Progenitor cell of endocrine pancreas (in vitro differentiated cells): ENCODE results near the gene PABPC1L2A. TPM values are rescaled to one million over a fixed set of nuclear protein-coding genes. Genes with fewer than 3 reads are reported as not detected.
"Not testable (repeated sequence)": the region's sequence is repeated elsewhere in the genome, so short reads cannot be mapped to it uniquely, and the experiment has no call there.

Experiments used
- DNase-seq: peaks from one replicate; pipeline ENCODE4 v3.0.0; 2021; ENCODE audit warnings: low spot score; ENCODE audit not compliant: unreplicated experiment
- H3K27ac Mint-ChIP-seq: 2 replicates; pipeline ENCODE4 v1.8.0; 2021; ENCODE audit warnings: mild to moderate bottlenecking, moderate library complexity, mixed read lengths
- H3K27me3 Mint-ChIP-seq: 2 replicates; pipeline ENCODE4 v1.8.0; 2021; ENCODE audit warnings: mixed read lengths
- H3K36me3 Mint-ChIP-seq: 2 replicates; pipeline ENCODE4 v1.8.0; 2022; ENCODE audit warnings: mixed read lengths; ENCODE audit not compliant: insufficient read depth
- H3K4me1 Mint-ChIP-seq: 2 replicates; pipeline ENCODE4 v1.8.0; 2021; ENCODE audit warnings: low read depth, mixed read lengths
- H3K4me3 Mint-ChIP-seq: 2 replicates; pipeline ENCODE4 v1.8.0; 2021; ENCODE audit warnings: low read depth, mild to moderate bottlenecking, moderate library complexity, mixed read lengths
- H3K9me3 Mint-ChIP-seq: 2 replicates; pipeline ENCODE4 v1.8.0; 2021; ENCODE audit warnings: low read depth, mixed read lengths
- CTCF ChIP-seq: fragments of 200-600 bp; sonication (generic); IDR thresholded peaks from one replicate; pipeline ENCODE4 v1.5.0; 2021; ENCODE audit warnings: antibody characterized with exemption, mild to moderate bottlenecking; ENCODE audit not compliant: unreplicated experiment
- total RNA-seq: library from RNA; stranded (reverse); gene quantifications from 2 replicates; pipeline ENCODE4 v1.2.1, GENCODE V29; 2021

Gene PABPC1L2A
- total RNA-seq, 1 donor from 2014 or later: not detected

DNA sequence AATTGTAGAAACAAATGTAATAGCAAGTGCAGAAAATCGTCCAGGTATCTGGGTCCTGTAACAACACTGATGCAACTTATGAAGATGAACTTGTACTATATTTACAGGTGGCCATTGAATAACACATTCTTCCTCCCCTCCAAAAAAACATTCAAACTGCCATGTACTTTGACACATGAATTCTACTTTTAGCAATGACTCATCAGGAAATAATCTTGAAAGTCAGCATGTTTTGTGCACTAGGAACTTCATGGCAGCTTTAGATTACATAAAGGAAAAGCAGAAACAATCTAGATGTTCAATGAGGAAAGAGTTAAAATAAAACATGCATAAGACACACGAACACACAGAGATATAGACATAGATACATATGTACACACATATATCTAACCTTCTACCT is 2.5 kb downstream of the PABPC1L2A start:
- Mint-ChIP-seq H3K27me3 (peaks cover 43% of the 10 kb centered on the region), H3K27ac (no peak overlapping the region), H3K4me1 (no peaks in the 10 kb centered on the region), H3K36me3 (no peaks in the 10 kb centered on the region), H3K9me3 (peaks cover 10% of the 10 kb centered on the region), H3K4me3 (no peak overlapping the region)
- no peak for DNase-seq
- TF ChIP-seq CTCF: no peak

- no peak for TF ChIP-seq CTCF
- no peaks in the 10 kb centered on the region for H3K4me1 Mint-ChIP-seq
- peaks cover 22% of the 10 kb centered on the region for H3K27me3 Mint-ChIP-seq
- no peak overlapping the region for H3K4me3 Mint-ChIP-seq
- H3K9me3 Mint-ChIP-seq: peaks cover 21% of the 10 kb centered on the region
- no peaks in the 10 kb centered on the region for H3K36me3 Mint-ChIP-seq
- H3K27ac Mint-ChIP-seq: no peak overlapping the region
- DNase-seq: no peak
Measured at GRCh38 chrX:73069365-73070035, 9.8 kb downstream of the PABPC1L2A start.

- Mint-ChIP-seq H3K27me3 (peaks cover 14% of the 10 kb centered on the region), H3K27ac (no peak overlapping the region), H3K36me3 (no peaks in the 10 kb centered on the region), H3K4me3 (no peak overlapping the region), H3K4me1 (no peaks in the 10 kb centered on the region), H3K9me3 (peaks cover 17% of the 10 kb centered on the region)
- no peak for TF ChIP-seq CTCF
- DNase-seq: no peak
Measured at GRCh38 chrX:73068467-73069364, 10.6 kb downstream of the PABPC1L2A start.

GRCh38 chrX:73067761-73068466 is 11.4 kb downstream of the PABPC1L2A start:
- H3K27ac Mint-ChIP-seq, H3K27me3 Mint-ChIP-seq, H3K4me1 Mint-ChIP-seq, H3K36me3 Mint-ChIP-seq, DNase-seq, H3K4me3 Mint-ChIP-seq: not testable (repeated sequence)
- H3K9me3 Mint-ChIP-seq: peaks cover 14% of the 10 kb centered on the region

- Mint-ChIP-seq H3K4me1 (no peaks in the 10 kb centered on the region), H3K27ac (no peak overlapping the region), H3K27me3 (no peaks in the 10 kb centered on the region), H3K4me3 (no peak overlapping the region), H3K36me3 (no peaks in the 10 kb centered on the region), H3K9me3 (peaks cover 40% of the 10 kb centered on the region)
- DNase-seq: no peak
- TF ChIP-seq CTCF: no peak
Measured at GRCh38 chrX:73028876-73029275, 50.4 kb downstream of the PABPC1L2A start.

Other genes with a start within 250 kb of the PABPC1L2A start
- not detected in 2 replicates for gene FAM236C, start 166.9 kb downstream of the PABPC1L2A start, total RNA-seq
- gene FAM236A, start 141.3 kb downstream of the PABPC1L2A start, total RNA-seq: not detected in 2 replicates
- 0.60 and 1.8 TPM in 2 replicates for gene DMRTC1, start 135.7 kb downstream of the PABPC1L2A start, total RNA-seq
- not detected in 2 replicates for gene PABPC1L2B, start 76.6 kb downstream of the PABPC1L2A start, total RNA-seq
- 2.2 and 2.4 TPM in 2 replicates for gene NAP1L2, start 135.3 kb upstream of the PABPC1L2A start, total RNA-seq